HepG2 (cell line): ENCODE data around the gene P3H4. TPM values are rescaled to one million over a fixed set of nuclear protein-coding genes. Genes with fewer than 3 reads are reported as not detected.

ENCODE experiments used
- ATF5 ChIP-seq: sonication (generic); formaldehyde crosslinking; IDR thresholded peaks from 2 replicates; pipeline ENCODE4 v1.4.0; 2020; ENCODE audit warnings: mild to moderate bottlenecking, low read depth, missing genetic modification reagents
- CBX2 ChIP-seq, 2 experiments: fragments of 200-600 bp in 1 of 2; sonication (generic); formaldehyde crosslinking in 1 of 2; IDR thresholded peaks; 2 replicates each; pipeline versions ENCODE4 v1.7.0 to v1.8.1; 2018 to 2022; ENCODE audit warnings: low read depth in 2 of 2, low read length in 1 of 2, mild to moderate bottlenecking in 1 of 2, missing genetic modification reagents in 1 of 2
- KAT7 ChIP-seq: IDR thresholded peaks from 2 replicates; pipeline ENCODE4 v1.6.1; 2018; ENCODE audit warnings: borderline replicate concordance, missing compliant biosample characterization
- KLF16 ChIP-seq, 2 experiments: sonication (generic) in 1 of 2; formaldehyde crosslinking in 1 of 2; IDR thresholded peaks; 2 replicates each; pipeline versions ENCODE4 v1.6.1 to v1.8.0; 2016 to 2023; ENCODE audit warnings: missing genetic modification reagents in 2 of 2, missing compliant biosample characterization in 1 of 2
- MAFK ChIP-seq, 2 experiments: IDR thresholded peaks in 1 of 2; conservative IDR thresholded peaks in 1 of 2; 2 replicates each; pipeline ENCODE4 v1.6.1; 2011; ENCODE audit warnings: improper control_type of control experiment in 2 of 2, low read length in 2 of 2
- NFYB ChIP-seq: sonication (generic); formaldehyde crosslinking; IDR thresholded peaks from 2 replicates; pipeline ENCODE4 v1.4.0; 2020; ENCODE audit warnings: missing genetic modification reagents
- ONECUT2 ChIP-seq: sonication (generic); formaldehyde crosslinking; IDR thresholded peaks from 2 replicates; pipeline ENCODE4 v1.4.0; 2020; ENCODE audit warnings: missing genetic modification reagents
- PHF21A ChIP-seq: sonication (generic); formaldehyde crosslinking; IDR thresholded peaks from 2 replicates; pipeline ENCODE4 v1.5.0; 2020; ENCODE audit warnings: mild to moderate bottlenecking, missing genetic modification reagents
- POLR2AphosphoS2 ChIP-seq: IDR thresholded peaks from 2 replicates; pipeline ENCODE4 v1.6.1; 2011; ENCODE audit warnings: low read depth, low read length, improper control_type of control experiment
- POLR2AphosphoS5 ChIP-seq: IDR thresholded peaks from 2 replicates; pipeline ENCODE4 v1.6.1; 2012; ENCODE audit warnings: low read depth, low read length
- RFXANK ChIP-seq: IDR thresholded peaks from 2 replicates; pipeline ENCODE4 v1.6.1; 2016
- SMARCC2 ChIP-seq: fragments of 450-650 bp; IDR thresholded peaks from 2 replicates; pipeline ENCODE4 v1.6.1; 2017; ENCODE audit warnings: antibody characterized with exemption, mild to moderate bottlenecking
- SMARCE1 ChIP-seq: fragments of 450-650 bp; IDR thresholded peaks from 2 replicates; pipeline ENCODE4 v1.6.1; 2017; ENCODE audit warnings: borderline replicate concordance
- TEAD3 ChIP-seq: optimal IDR thresholded peaks from 2 replicates; pipeline ENCODE3; 2016; ENCODE audit warnings: borderline replicate concordance
- WIZ ChIP-seq: sonication (generic); formaldehyde crosslinking; IDR thresholded peaks from 2 replicates; pipeline ENCODE4 v1.5.1; 2020; ENCODE audit warnings: mild to moderate bottlenecking, missing genetic modification reagents
- ZKSCAN8 ChIP-seq: IDR thresholded peaks from 2 replicates; pipeline ENCODE4 v1.6.1; 2016; ENCODE audit warnings: borderline replicate concordance, missing genetic modification reagents, missing compliant biosample characterization
- ZNF3 ChIP-seq: IDR thresholded peaks from 2 replicates; pipeline ENCODE4 v1.7.0; 2017; ENCODE audit warnings: inconsistent platforms
- ZNF362 ChIP-seq: sonication (generic); formaldehyde crosslinking; IDR thresholded peaks from 2 replicates; pipeline ENCODE4 v1.4.0; 2020; ENCODE audit warnings: missing genetic modification reagents, mild to moderate bottlenecking, borderline replicate concordance
- ZNF430 ChIP-seq: sonication (generic); formaldehyde crosslinking; IDR thresholded peaks from 2 replicates; pipeline ENCODE4 v1.9.0; 2021; ENCODE audit warnings: mild to moderate bottlenecking, missing genetic modification reagents
- ZNF878 ChIP-seq: sonication (generic); formaldehyde crosslinking; IDR thresholded peaks from 2 replicates; pipeline ENCODE4 v1.8.1; 2023; ENCODE audit warnings: mild to moderate bottlenecking, missing genetic modification reagents, moderate library complexity
- ZSCAN12 ChIP-seq: sonication (generic); formaldehyde crosslinking; IDR thresholded peaks from 2 replicates; pipeline ENCODE4 v1.9.0; 2021; ENCODE audit warnings: mild to moderate bottlenecking, missing genetic modification reagents
- ZSCAN25 ChIP-seq: sonication (generic); formaldehyde crosslinking; IDR thresholded peaks from 2 replicates; pipeline ENCODE4 v1.8.0; 2022; ENCODE audit warnings: mild to moderate bottlenecking, missing genetic modification reagents
- ZSCAN9 ChIP-seq: IDR thresholded peaks from 2 replicates; pipeline ENCODE4 v1.6.1; 2016; ENCODE audit warnings: borderline replicate concordance
- polyA plus RNA-seq, 8 experiments: library from polyadenylated mRNA; depleted of rRNA in 3 of 8; stranded (reverse) in 7 of 8; unstranded in 1 of 8; fragments of >200 nt; fragmentation: Illumina TruSeq in 4 of 8; extraction: Trizol in 4 of 8; gene quantifications; 2 replicates each; pipeline versions ENCODE4 v1.2.1 to v1.2.3, GENCODE V29; 2011 to 2016; ENCODE audit warnings: low read depth in 4 of 8, missing spikeins in 1 of 8, mixed read lengths in 1 of 8; ENCODE audit not compliant: insufficient read depth in 1 of 8
- total RNA-seq, 5 experiments: library from RNA; depleted of rRNA; stranded (reverse); fragments of >200 nt; fragmentation: Illumina TruSeq; extraction: Trizol; gene quantifications; 2 replicates each; pipeline ENCODE4 v1.2.3, GENCODE V29; 2016; ENCODE audit warnings: low read depth in 1 of 5
- TF ChIP-seq, protein P1 (sequence below): IDR thresholded peaks from 2 replicates; pipeline ENCODE4 v1.6.1; 2016; ENCODE audit warnings: low read depth, borderline replicate concordance
- TF ChIP-seq, protein P2 (sequence below): sonication (generic); formaldehyde crosslinking; IDR thresholded peaks from 2 replicates; pipeline ENCODE4 v1.5.0; 2020; ENCODE audit warnings: mild to moderate bottlenecking, low read depth, missing genetic modification reagents, borderline replicate concordance

The P3H4 gene
- total and polyA plus RNA-seq, 2 of the 13 experiments (the other 11 are each of a cell fraction or from before 2014, with no cell fraction given), result 37.1 to 50.6 TPM

DNA sequence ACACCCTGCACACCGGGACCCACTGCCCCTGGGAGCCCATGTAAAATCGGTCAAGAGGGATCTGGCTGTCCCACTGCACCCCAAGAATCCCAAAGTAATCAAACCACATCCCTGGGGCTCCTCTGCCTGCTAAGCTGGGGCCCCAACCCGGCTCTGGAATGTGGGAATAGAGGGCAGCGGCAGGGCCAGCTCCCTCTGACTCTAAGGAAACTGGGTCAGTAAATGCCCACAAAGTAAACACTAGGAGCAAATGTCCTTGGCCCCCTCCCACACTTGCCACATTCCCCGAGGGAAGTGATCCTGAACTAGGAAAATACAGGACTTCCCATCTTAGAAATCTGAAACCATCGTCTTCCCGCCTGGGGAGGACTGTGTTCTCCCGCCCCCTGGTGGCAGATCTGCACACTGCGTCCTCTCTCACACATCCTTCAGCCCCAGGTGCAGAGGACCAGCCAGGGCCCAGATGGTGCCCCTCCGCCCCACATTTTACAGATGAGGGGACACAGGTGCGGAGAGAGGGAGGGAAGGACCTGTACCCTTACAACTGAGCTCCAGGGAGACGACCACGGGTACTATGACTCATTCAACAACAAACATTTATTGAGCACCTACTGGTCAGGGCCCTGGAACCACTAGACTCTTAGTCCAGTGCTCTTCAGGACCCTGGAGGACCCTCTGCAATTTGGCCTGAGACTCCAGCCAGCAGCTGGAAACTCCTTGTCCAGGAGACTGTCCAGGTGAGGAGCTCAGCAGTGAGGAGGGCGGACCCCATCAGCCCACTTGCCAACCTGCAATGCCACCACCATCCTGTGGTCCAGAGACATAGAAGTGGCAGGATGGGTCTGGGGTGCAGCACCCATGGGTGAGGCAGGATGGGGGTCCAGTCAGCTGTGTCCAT, 10.1 kb downstream of the P3H4 start (continued):
- no peak; the same call in 1 of the 2 replicates for TF ChIP-seq POLR2AphosphoS5
- TF ChIP-seq ZSCAN12 (CRISPR knock-in tag), result no peak
- no peak; the same call in 1 of the 2 replicates for TF ChIP-seq ZSCAN25
- TF ChIP-seq ZSCAN9 (CRISPR knock-in tag), result 0 out of 2 replicates have a peak, but pooled peaks have one; percentile 28
- no peak for TF ChIP-seq ONECUT2 (CRISPR knock-in tag)
- no peak for TF ChIP-seq NFYB (CRISPR knock-in tag)
- TF ChIP-seq SMARCE1, result no peak
- TF ChIP-seq ZNF430 (CRISPR knock-in tag), result 0 out of 2 replicates have a peak, but pooled peaks have one; percentile 36
- TF ChIP-seq, protein P1, sequence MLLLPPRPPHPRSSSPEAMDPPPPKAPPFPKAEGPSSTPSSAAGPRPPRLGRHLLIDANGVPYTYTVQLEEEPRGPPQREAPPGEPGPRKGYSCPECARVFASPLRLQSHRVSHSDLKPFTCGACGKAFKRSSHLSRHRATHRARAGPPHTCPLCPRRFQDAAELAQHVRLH (CRISPR knock-in tag), result peak; percentile 74; the same call in 1 of the 2 replicates
- TF ChIP-seq SMARCC2, result no peak
- TF ChIP-seq, protein P2, sequence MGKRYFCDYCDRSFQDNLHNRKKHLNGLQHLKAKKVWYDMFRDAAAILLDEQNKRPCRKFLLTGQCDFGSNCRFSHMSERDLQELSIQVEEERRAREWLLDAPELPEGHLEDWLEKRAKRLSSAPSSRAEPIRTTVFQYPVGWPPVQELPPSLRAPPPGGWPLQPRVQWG (CRISPR knock-in tag), result no peak
- peak in 1 of 2 experiments; percentile 70; a peak in 1 of 4 replicates for TF ChIP-seq KLF16 (CRISPR knock-in tag; IDR thresholded peaks at IDR 0.05)
- TF ChIP-seq CBX2 (IDR thresholded peaks at IDR 0.05; ENCODE audit: low read depth, low read length), result no peak
- TF ChIP-seq CBX2 (CRISPR knock-in tag; IDR thresholded peaks at IDR 0.05; ENCODE audit: low read depth), result no peak
- TF ChIP-seq ZNF878 (CRISPR knock-in tag), result peak; percentile 49; the same call in 1 of the 2 replicates
- peak; percentile 60 for TF ChIP-seq TEAD3 (CRISPR knock-in tag)
- peak; percentile 28; the same call in 1 of the 2 replicates for TF ChIP-seq PHF21A
- TF ChIP-seq RFXANK, result no peak
- TF ChIP-seq MAFK (conservative IDR thresholded peaks at IDR 0.05 in 1 of 2, IDR thresholded peaks at IDR 0.05 in 1 of 2; ENCODE audit: low read length in 2 of 2), result no peak
- no peak for TF ChIP-seq ZNF3 (CRISPR knock-in tag)
- TF ChIP-seq KAT7, result no peak
- TF ChIP-seq POLR2AphosphoS2, result no peak
- no peak for TF ChIP-seq WIZ (CRISPR knock-in tag)
- TF ChIP-seq ZKSCAN8 (CRISPR knock-in tag), result no peak; the same call in 1 of the 2 replicates
- TF ChIP-seq ZNF362, result peak; percentile 60; the same call in 1 of the 2 replicates
- peak; percentile 79; the same call in 1 of the 2 replicates for TF ChIP-seq ATF5 (CRISPR knock-in tag)
